HG02678 (cell line): ENCODE results near the gene ATRNL1.

Experiments used
- ATAC-seq: cut with Tn5 transposase; IDR thresholded peaks from one replicate; pipeline ENCODE4 v1.9.1; 2021; ENCODE audit warnings: mild to moderate bottlenecking, moderate library complexity; ENCODE audit not compliant: unreplicated experiment

Gene ATRNL1

DNA sequence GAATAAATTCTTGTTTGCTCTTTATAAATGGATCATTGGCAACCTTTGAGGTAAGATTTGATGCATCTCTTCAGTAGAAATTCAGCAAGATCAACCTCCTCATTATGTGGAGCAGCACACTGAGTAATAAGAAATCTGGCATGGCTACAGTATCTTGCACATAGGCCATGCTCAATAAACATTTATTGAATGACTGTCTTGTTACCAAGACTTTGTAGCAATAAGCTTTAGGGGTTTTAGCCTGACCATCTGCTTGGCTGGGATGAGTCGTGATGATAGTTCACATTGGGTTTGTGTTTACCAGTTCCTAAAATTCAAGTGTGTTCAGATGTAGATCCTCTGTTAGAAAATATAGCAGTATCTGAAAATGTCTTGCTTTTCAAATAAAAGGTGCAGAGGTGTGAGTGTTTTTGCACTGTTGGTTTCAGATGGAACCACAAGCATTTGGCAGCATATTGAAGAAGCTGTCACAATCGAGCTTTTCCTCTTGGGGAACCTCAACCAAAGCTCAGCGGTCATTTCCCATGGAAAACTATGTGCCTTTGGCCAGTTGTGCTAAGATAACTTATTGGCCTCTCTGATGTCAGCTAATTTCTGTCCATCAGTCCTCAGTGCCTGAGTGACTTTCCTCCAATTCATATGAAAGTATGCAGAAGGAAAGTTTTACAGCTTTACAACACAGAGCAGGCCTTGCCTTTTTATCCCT, 737.3 kb downstream of the ATRNL1 start:
- ATAC-seq, result no peak

DNA sequence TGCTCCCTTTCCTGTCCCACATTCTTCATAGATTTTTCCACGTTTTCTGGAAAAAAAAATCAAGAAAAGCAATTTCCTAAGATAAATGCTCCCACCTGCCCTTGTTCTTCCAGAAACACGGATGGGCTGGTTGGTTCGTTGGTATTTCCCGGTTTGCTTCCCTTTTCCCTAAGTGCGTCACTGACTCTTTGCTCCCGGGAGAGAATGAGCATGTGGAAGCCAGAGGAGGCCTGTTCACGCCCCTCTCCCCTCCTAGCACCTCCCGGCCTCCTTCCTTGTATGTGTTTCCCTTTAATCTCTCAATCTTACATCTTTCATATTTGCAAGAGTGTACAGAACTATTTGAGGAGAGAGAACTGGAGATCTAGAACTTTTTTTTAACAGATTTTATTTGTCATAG, 737.9 kb downstream of the ATRNL1 start:
- no peak for ATAC-seq

DNA sequence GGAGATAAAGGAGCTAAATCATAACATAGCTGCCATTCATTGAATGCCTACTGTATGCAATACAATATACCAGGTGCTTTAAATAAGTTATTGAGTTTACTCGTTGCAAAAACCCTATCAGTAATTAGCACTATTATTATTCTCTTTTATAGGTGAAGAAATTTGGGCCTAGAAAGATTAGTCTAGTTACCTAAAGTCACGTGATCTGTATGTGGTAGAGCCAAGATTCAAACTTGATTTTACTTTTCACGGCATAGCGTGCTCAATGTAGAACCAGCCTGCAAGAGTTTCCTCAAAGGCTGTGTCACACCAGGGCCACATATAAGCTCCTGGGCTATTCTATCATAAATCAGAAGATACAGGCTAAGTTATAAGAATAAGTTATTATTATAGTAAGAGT, 740.0 kb downstream of the ATRNL1 start:
- ATAC-seq, result no peak

DNA sequence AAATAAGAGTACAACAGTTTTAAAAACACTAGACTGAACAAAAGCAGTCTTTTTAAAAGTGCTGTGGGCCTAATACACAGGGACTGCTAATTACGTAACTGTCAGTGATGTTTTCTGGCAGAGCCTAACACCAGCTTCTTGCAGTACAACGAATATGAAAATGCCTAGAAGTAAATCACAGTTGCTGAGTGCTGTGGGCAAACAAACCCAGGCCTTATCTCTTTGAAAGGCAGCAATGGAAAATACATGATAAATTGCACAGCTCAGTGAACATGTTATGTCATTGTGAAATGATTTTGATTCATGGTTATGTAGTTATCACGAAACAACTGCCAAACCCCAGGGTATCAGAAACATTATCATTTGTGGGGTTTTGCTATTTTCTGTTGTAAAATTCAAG, 751.4 kb downstream of the ATRNL1 start:
- ATAC-seq, result no peak

DNA sequence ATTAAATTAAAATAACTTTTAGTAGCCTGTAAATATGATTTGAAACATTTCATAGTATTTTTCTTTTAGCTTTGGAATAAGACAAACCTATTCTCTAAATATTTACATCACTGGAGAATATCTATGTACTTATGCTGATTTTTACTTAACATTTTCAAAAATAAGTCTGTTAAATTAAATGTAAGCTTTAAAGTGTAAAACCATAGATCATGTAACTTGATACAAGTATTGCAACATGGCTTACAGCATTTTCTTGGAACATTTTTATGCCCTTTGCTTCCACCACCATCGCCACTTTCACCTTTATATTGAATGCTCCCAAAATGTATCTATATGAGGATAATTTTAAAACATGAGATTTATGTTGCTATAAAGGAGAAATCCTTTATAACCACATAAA, 752.8 kb downstream of the ATRNL1 start:
- no peak for ATAC-seq

DNA sequence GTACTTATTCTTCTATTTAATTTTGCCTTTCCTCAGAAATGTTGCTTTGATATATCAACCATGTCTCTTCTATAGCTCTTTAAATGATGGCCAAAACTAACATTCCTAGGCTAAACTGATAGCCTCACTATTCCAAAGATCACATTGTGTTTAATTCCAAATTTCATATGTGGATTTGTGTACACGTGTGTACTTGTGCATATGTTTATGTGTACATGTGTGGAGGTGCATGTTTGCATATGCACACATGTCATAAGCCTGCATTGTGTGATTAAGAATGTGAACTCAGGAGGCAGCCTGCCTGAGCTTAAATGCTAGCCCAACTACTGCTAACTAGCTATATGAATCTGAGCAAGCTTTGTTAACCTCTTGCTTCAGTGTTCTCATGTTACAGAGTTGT, 753.4 kb downstream of the ATRNL1 start:
- ATAC-seq, result no peak

DNA sequence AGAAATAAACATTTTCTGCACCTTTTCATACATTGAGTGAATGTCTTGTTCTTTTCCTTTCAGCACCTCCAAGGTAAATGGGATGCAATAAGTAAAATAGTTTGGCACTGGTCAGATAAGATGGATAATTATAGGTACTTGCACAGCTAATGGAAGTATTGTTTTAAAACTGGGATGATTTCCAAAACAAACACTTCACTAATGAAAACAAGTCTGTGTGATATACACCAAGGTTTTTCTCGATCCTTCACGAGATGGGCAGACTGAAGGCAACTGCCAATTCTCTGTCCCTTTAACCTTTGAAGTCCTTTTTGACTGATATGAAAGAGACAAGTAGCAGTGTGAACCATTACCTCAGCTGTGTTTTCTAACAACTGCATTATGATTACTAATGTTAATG, 756.0 kb downstream of the ATRNL1 start:
- ATAC-seq, result no peak

DNA sequence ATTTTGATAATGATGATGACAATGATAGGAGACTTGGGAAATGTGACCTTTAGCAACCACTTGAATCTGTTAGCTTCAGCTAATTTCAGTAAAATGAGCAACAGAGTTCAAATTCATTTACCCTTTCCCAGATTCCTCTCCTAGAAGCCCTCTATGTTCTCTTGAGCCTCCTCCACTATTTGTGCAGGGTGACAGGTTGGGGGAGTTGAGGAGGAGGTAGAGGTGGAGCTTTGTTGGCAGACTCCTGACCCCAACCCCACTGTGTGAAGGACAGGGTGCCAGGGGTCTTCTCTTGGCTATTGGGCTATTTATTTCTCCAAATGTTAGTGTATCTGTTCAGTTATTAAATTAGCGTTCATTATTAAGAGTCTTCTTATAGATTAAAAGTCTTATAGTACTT, 757.5 kb downstream of the ATRNL1 start:
- no peak for ATAC-seq

DNA sequence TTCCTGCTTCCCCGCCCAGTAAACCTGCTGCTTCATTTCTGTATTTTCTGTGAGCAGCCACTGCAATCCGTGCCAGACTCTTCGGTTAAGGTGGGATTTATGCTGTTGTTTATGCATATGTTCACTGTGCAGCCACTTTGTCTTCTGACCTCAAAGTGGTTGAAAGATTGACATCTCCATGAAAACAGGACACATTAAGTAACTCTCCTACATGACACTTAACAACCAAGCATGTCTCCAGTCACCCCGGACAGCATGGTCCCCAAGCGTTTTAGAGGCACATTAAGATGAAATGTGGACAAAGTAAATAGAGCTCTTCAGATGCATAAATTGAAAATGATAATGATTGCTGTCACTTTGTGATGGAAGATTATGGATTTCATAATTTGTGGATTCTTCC, 758.5 kb downstream of the ATRNL1 start:
- ATAC-seq, result no peak

DNA sequence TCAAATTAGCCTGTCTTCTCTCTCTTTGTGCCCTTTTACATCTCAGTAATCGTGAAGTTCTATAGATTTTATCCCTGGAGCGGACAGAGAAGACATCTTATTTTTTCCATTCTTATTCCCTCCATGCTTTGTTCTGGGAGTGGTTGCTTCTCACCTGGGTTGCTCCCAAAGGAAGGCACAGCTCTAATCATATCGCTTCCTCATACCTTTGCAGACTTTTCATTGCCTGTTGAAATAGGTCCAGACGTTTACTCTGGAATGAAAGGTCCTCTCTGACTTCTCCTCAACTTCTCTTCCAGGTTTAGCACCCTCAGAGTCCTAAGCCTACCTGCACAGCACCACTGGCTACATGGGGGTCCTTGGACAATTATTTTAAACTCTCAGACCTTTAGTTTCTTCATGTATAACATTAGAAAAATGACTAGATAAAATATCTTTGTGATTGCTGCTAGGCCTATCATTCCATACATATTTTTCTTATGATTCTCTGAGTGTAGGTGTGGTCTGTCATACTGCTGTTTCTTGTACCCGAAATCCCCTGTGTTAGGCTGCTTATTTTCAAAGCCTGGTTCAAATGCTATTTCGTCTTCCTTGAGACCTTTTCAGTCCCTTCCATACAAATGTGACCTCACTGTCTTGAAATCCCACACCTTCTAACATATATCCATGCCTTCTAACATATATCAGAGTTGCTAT, 761.7 kb downstream of the ATRNL1 start:
- ATAC-seq, result no peak

DNA sequence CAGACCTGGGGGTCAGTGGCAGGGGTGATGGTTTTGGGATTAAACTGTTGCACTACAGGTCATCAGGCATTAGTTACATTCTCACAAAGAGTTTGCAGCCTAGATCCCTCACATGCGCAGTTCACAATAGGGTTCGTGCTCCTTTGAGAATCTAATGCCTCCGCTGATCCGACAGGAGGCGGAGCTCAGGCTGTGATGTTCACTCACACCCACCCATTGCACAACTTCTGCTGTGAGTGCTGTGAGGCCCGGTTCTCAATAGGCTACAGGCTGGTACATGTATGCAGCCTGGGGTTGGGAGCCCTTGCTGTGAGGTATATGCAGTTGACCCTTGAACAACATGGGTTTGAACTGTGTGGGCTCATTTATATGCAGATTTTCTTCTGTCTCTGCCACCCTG, 763.4 kb downstream of the ATRNL1 start:
- no peak for ATAC-seq

DNA sequence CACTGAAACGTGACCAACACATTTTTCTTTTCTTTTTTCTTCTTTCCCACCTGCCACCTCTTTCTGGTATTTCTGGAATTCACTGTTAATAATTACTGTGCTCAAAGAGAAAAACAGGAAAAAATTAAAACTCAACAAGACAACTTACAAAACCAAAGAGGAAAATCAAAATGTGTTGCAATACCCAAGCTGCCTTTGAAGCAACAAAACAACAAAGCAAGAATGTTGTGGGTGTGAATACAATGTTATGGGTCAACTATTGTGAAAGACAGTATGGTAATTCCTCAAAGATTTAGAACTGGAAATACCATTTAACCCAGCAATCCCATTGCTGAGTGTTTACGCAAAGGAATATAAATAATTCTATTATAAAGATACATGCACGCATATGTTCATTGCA, 764.7 kb downstream of the ATRNL1 start:
- no peak for ATAC-seq

DNA sequence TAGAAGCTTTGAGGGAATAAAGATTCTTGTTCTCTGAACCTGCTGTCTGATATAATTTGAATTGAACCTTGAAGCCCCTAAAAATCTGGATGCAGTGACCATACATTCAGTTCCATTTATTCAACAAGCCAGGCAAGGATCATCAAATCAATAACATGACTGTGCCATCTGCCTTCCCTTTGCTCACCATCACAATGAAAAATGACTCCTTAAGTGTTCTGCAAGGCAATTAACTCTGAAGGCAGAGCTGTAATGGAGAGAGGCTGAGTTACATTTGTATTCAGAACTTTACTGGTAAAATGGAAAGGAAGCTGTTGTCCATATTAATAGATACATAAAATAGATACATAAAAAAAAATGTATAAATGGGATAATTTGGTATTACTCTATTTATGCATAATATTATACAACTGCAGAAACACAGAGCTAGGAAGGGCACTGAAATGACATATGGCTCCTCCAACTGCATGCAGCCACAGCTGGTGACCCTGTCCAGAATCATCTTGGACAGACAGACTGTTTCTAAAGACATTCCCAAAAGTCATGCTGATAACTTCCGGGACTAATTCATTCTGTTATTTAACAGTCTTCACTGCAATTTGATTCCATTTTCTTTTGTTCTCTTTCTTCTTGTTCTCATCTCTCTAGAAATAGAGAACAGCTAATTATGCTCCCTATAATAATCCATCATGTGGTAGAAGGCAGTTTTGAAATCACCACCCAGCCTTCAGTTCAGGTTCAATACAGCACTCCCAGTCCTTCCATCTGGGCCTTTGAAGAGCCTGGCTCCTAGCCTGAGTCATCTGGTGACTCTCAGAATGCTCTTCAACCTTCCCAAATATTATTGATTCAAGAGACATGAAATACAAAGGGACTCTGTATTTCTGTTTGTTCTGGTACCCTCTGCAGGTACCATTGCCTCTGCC, 767.3 kb downstream of the ATRNL1 start:
- no peak for ATAC-seq

DNA sequence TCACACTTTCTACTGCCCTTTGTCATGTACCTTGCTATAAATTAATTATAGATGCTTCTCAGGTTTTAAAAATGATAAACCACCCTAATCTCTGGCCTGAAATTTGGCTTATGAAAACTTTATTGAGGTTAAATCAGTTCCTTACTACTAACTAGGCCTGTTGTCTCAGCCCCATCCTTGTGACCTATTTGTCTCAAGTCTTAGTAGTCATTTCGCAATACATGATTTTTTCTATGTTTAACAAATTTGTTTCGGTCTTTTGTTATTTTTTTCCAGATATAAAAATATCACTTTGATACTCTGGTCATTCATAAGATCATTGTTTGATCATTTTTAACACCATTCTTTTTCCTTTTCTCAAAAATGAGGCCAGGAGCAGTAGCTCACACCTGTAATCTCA, 768.3 kb downstream of the ATRNL1 start:
- ATAC-seq, result no peak

DNA sequence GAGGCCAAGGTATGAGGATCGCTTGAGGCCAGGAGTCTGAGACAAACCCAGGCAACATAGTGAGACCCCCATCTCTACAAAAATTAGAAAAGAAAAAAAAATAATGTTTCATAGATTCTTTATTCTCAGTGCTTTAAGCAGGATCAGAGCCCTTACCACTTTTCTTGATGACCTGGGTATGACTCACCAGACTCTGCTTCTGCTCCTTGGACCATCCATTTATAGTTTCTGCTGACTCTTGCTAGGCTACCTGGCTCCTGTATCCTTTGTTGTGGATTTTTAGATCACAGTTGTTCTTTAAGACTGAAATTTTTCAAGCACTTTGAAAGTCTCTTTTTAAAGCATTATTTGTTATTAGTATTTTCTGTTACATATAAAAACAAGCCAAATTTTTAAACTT, 768.7 kb downstream of the ATRNL1 start:
- ATAC-seq, result no peak

DNA sequence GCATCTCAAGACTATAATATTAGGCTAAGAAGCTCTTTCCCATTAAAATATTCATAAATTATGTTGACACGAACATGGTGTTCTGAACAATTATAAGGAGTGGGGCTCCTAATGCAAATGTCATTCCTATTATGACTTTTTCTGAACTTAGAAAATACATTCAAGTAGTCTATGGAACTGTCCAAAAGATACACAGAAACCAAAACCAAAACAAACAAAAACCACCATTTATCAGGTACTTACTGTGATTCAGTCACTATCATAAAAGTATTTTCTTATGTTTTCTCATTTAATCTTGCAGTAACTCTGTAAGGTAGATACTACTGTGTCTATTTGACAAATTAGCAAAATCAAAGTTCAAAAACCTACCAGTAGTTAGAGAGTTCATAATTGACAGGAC, 773.0 kb downstream of the ATRNL1 start:
- no peak for ATAC-seq

DNA sequence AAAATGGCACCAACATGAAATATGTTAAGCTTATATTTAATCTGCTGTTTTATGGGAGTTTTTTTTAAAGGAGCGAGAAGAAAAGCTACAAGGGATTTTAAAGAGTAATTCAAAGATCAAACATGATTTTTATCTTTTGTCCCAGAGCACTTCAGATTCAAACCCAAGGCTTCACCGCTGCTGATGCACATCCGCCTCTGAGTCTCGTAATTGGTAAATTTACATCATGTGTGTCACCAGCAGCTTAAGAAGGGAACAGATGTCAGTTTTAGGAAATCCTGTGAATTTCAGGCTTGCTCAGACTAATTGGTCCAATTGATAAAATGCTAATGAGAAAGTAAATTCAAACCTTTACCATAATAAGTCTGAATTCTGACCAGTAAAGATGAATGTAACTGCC, 773.5 kb downstream of the ATRNL1 start:
- ATAC-seq, result no peak

DNA sequence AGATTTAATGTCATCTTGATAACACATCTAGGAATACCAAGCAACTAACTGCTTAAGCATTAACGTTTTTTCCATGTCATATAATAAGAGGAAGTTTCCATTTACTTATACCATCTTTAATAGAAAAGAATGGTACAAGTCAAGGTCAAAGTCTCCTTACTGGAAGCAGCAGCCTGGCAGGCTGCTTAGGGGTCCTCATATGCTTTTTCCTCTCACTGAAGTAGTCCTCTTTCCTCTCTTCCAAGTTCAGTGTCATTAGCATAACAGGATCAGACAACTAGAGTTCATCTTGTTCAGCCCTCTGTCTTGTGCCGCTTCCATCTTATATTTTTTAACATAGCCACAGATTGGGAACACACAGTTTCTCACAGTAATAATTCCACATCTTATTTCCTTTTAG, 774.1 kb downstream of the ATRNL1 start:
- ATAC-seq, result no peak

DNA sequence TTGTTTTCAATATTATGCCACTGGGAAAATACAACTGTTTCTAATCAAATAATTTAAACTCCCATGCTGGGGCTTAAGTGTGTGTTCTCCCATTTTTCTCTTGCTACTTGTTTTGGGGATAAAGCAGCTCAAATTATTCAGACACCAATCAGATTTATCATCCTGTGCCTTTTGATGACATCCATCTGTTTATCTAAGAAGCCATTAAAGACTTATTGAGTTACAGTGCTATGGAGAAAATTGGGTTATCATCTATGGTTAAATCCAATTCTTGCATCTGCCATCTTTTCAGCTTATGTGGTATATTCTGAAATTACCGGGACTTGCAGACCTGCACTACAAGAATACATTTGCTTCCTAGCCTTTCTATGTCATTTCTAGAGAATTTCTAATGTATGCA, 778.7 kb downstream of the ATRNL1 start:
- ATAC-seq, result no peak

DNA sequence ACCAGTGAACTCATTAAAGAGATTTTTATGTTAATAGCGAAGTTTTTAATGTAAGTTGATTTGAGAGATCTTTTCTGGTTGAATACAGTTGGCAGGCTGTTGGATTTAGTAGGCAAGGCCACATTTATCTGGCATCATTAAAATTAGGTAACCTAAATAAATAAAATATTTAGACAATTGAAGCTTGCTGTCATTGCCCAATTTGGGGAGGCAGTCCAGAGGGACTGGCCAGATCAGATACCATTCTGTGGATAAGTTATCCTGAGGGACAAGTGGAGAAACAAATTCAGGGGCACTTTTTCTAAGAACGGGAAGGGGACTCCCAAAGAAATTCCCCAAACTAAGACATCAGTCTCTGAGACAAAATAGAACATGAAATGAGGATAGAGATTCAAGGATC, 782.0 kb downstream of the ATRNL1 start:
- no peak for ATAC-seq

DNA sequence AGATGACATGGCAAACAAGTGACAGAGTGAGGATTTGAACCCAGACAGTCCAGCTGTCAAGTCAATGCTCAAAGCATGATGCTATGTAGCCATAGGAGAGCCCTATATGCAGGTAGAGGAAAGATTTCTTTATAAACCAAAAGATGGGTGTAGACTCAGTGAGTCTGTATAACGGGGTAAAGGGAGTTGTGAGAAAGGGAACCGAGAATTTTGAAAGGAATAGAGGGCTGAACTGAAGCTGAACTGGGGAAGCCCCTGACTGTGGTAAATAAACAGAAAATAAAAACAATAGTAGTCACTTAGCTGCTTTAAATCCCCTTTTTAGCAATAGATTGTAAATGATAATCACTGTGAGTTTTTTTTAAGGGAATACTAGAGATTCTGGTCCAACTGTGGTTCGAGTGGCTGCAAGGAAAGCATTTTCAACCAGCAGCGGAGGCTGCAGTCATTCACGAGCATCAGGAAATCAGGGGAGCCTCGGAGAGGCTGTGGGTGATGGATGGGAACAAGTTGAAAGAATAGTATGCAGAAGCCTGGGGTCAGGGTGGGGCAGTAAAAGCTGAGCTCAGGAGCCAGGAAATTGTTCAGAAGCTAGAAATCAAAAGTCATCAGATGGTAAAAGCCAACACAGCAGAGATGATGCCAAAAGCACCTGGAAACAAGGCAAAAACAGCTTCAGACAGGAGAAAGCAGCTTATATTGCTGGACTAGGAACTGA, 786.4 kb downstream of the ATRNL1 start:
- peak; percentile 53 for ATAC-seq
